Astrocyte (in vitro differentiated cells and primary cell): Measurements from ENCODE around the gene SMARCD3. TPM values are rescaled to one million over a fixed set of nuclear protein-coding genes. Genes with fewer than 3 reads are reported as not detected.

Experiments
- DNase-seq: peaks from one replicate; pipeline ENCODE4 v3.0.0-alpha.2; 2010; ENCODE audit warnings: low read depth
- FAIRE-seq: peaks from 2 replicates; lab custom pipeline; 2011; peaks lifted over from hg19 to GRCh38; lab: Jason Lieb, UNC
- H2AFZ ChIP-seq: 2 replicates; pipeline ENCODE4 v1.6.0; 2012; ENCODE audit warnings: low read depth, low read length, inconsistent platforms
- H3K27ac ChIP-seq: 2 replicates; pipeline ENCODE4 v1.5.1; 2011; ENCODE audit warnings: low read depth, low read length, inconsistent platforms
- H3K27me3 ChIP-seq: 2 replicates; pipeline ENCODE4 v1.6.0; 2011; ENCODE audit warnings: low read length, inconsistent platforms; ENCODE audit not compliant: insufficient read depth
- H3K36me3 ChIP-seq: 2 replicates; pipeline ENCODE4 v1.5.1; 2011; ENCODE audit warnings: low read length, inconsistent platforms; ENCODE audit not compliant: insufficient read depth
- H3K4me1 ChIP-seq: 2 replicates; pipeline ENCODE4 v1.5.1; 2011; ENCODE audit warnings: low read length, inconsistent platforms; ENCODE audit not compliant: insufficient read depth
- H3K4me2 ChIP-seq: 2 replicates; pipeline ENCODE4 v1.6.0; 2012; ENCODE audit warnings: low read length, inconsistent platforms
- H3K4me3 ChIP-seq: 2 replicates; pipeline ENCODE4 v1.5.1; 2011; ENCODE audit warnings: low read depth, mild to moderate bottlenecking, low read length, inconsistent platforms; ENCODE audit not compliant: insufficient read depth
- H3K79me2 ChIP-seq: 2 replicates; pipeline ENCODE4 v1.6.0; 2012; ENCODE audit warnings: mild to moderate bottlenecking, low read length, inconsistent platforms; ENCODE audit not compliant: insufficient read depth
- H3K9ac ChIP-seq: 2 replicates; pipeline ENCODE4 v1.6.0; 2012; ENCODE audit warnings: mild to moderate bottlenecking, low read length, inconsistent platforms
- H3K9me3 ChIP-seq: 2 replicates; pipeline ENCODE4 v1.5.1; 2012; ENCODE audit warnings: low read depth, mild to moderate bottlenecking, low read length, inconsistent platforms; ENCODE audit not compliant: insufficient read depth
- H4K20me1 ChIP-seq: 2 replicates; pipeline ENCODE4 v1.6.0; 2012; ENCODE audit warnings: low read length, inconsistent platforms; ENCODE audit not compliant: insufficient read depth
- H3K27ac Mint-ChIP-seq: one replicate; pipeline ENCODE4 v1.8.0; 2021; ENCODE audit warnings: mild to moderate bottlenecking, mixed read lengths; ENCODE audit not compliant: unreplicated experiment
- H3K27me3 Mint-ChIP-seq: one replicate; pipeline ENCODE4 v1.8.0; 2021; ENCODE audit warnings: low read depth, mixed read lengths; ENCODE audit not compliant: unreplicated experiment
- H3K36me3 Mint-ChIP-seq: one replicate; pipeline ENCODE4 v1.8.0; 2021; ENCODE audit warnings: low read depth, mixed read lengths; ENCODE audit not compliant: unreplicated experiment
- H3K4me1 Mint-ChIP-seq: one replicate; pipeline ENCODE4 v1.8.0; 2021; ENCODE audit warnings: low read depth, mixed read lengths; ENCODE audit not compliant: unreplicated experiment
- H3K4me3 Mint-ChIP-seq: one replicate; pipeline ENCODE4 v1.8.0; 2021; ENCODE audit warnings: mild to moderate bottlenecking, moderate library complexity, mixed read lengths; ENCODE audit not compliant: unreplicated experiment
- H3K9me3 Mint-ChIP-seq: one replicate; pipeline ENCODE4 v1.8.0; 2021; ENCODE audit warnings: mild to moderate bottlenecking, mixed read lengths; ENCODE audit not compliant: unreplicated experiment
- EZH2 ChIP-seq: IDR thresholded peaks from 2 replicates; pipeline ENCODE4 v1.6.1; 2012; ENCODE audit warnings: mild to moderate bottlenecking, low read length, inconsistent platforms; ENCODE audit not compliant: insufficient read depth
- total RNA-seq: library from RNA; stranded (reverse); gene quantifications from 2 replicates; pipeline ENCODE4 v1.2.1, GENCODE V29; 2021
- TF ChIP-seq, protein P1 (sequence below): IDR thresholded peaks from 2 replicates; pipeline ENCODE4 v1.5.1; 2011; ENCODE audit warnings: low read depth, mild to moderate bottlenecking, inconsistent platforms, low read length, moderate library complexity; ENCODE audit not compliant: insufficient read depth

The SMARCD3 gene
- total RNA-seq, 1 donor from 2014 or later = 47.7 TPM

DNA sequence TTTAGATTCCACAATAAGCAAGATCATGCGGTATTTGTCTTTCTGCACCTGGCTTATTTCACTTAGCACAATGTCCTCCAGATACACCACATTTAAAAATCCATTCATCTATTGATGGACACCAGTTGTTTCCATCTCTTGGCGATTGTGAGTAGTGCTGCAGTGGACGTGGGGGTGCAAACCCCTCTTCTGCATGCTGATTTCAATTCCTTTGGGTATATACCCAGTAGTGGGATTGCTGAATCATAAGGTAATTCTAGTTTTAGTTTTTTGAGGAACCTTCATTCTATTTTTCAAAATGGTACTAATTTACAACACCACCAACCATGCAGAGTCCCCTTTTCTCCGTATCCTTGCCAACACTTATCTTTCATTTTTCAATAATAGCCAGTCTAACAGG, 59.5 kb downstream of the SMARCD3 start:
- no peaks in the 10 kb centered on the region for H3K36me3 ChIP-seq
- H3K9me3 ChIP-seq = no peaks in the 10 kb centered on the region
- Mint-ChIP-seq H3K27ac (no peak overlapping the region), H3K27me3 (peaks cover 45% of the 10 kb centered on the region), H3K4me3 (no peak overlapping the region), H3K4me1 (no peaks in the 10 kb centered on the region), H3K9me3 (peaks cover 6% of the 10 kb centered on the region), H3K36me3 (peaks cover 2% of the 10 kb centered on the region)
- peaks cover 16% of the 10 kb centered on the region for H3K27me3 ChIP-seq
- no peak overlapping the region for H3K4me3 ChIP-seq
- no peaks in the 10 kb centered on the region for H3K4me1 ChIP-seq
- no peak overlapping the region for H2AFZ ChIP-seq
- no peaks in the 10 kb centered on the region for H3K79me2 ChIP-seq
- no peak for FAIRE-seq
- H4K20me1 ChIP-seq = no peaks in the 10 kb centered on the region
- H3K9ac ChIP-seq = no peak overlapping the region
- TF ChIP-seq EZH2 = no peak
- TF ChIP-seq, protein P1, sequence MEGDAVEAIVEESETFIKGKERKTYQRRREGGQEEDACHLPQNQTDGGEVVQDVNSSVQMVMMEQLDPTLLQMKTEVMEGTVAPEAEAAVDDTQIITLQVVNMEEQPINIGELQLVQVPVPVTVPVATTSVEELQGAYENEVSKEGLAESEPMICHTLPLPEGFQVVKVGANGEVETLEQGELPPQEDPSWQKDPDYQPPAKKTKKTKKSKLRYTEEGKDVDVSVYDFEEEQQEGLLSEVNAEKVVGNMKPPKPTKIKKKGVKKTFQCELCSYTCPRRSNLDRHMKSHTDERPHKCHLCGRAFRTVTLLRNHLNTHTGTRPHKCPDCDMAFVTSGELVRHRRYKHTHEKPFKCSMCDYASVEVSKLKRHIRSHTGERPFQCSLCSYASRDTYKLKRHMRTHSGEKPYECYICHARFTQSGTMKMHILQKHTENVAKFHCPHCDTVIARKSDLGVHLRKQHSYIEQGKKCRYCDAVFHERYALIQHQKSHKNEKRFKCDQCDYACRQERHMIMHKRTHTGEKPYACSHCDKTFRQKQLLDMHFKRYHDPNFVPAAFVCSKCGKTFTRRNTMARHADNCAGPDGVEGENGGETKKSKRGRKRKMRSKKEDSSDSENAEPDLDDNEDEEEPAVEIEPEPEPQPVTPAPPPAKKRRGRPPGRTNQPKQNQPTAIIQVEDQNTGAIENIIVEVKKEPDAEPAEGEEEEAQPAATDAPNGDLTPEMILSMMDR = no peak
- DNase-seq = no peak
- no peak overlapping the region for H3K27ac ChIP-seq
- no peak overlapping the region for H3K4me2 ChIP-seq

Other genes with a start within 250 kb of the SMARCD3 start
- gene ATG9B, start 224.2 kb downstream of the SMARCD3 start, total RNA-seq = 1.8 and 2.2 TPM in 2 replicates
- gene ABCB8, start 220.2 kb downstream of the SMARCD3 start, total RNA-seq = 52.2 and 53.3 TPM in 2 replicates
- 3.9 and 5.9 TPM in 2 replicates for gene ASIC3, start 200.2 kb downstream of the SMARCD3 start, total RNA-seq
- gene CDK5, start 190.8 kb downstream of the SMARCD3 start, total RNA-seq = 47.9 and 55.1 TPM in 2 replicates
- gene SLC4A2, start 189.1 kb downstream of the SMARCD3 start, total RNA-seq = 302 and 351 TPM in 2 replicates
- gene FASTK, start 167.9 kb downstream of the SMARCD3 start, total RNA-seq = 56.1 and 61.6 TPM in 2 replicates
- 42.9 and 44.9 TPM in 2 replicates for gene TMUB1, start 165.2 kb downstream of the SMARCD3 start, total RNA-seq
- 123 and 156 TPM in 2 replicates for gene AGAP3, start 162.2 kb downstream of the SMARCD3 start, total RNA-seq
- gene GBX1, start 81.0 kb downstream of the SMARCD3 start, total RNA-seq = not detected in 2 replicates
- gene ASB10, start 61.4 kb downstream of the SMARCD3 start, total RNA-seq = not detected in 2 replicates
- gene H2BK1, start 38.2 kb downstream of the SMARCD3 start, total RNA-seq = not detected in 2 replicates
- 53.2 and 54.3 TPM in 2 replicates for gene ABCF2, start 21.5 kb downstream of the SMARCD3 start, total RNA-seq
- 84.7 and 101 TPM in 2 replicates for gene CHPF2, start 16.2 kb downstream of the SMARCD3 start, total RNA-seq
- gene NUB1, start 93.1 kb upstream of the SMARCD3 start, total RNA-seq = 38.8 and 41.6 TPM in 2 replicates
- 2.5 and 3.6 TPM in 2 replicates for gene WDR86, start 161.3 kb upstream of the SMARCD3 start, total RNA-seq
- not detected in 2 replicates for gene CRYGN, start 191.4 kb upstream of the SMARCD3 start, total RNA-seq